HG03060 (cell line): ENCODE results near the gene CYP2W1.
"Not testable (repeated sequence)": the region's sequence is repeated elsewhere in the genome, so short reads cannot be mapped to it uniquely, and the experiment has no call there.

ENCODE experiments used
- ATAC-seq: cut with Tn5 transposase; IDR thresholded peaks from one replicate; pipeline ENCODE4 v1.9.1; 2021; ENCODE audit warnings: low read depth, moderate number of reproducible peaks; ENCODE audit not compliant: unreplicated experiment

Gene CYP2W1

DNA sequence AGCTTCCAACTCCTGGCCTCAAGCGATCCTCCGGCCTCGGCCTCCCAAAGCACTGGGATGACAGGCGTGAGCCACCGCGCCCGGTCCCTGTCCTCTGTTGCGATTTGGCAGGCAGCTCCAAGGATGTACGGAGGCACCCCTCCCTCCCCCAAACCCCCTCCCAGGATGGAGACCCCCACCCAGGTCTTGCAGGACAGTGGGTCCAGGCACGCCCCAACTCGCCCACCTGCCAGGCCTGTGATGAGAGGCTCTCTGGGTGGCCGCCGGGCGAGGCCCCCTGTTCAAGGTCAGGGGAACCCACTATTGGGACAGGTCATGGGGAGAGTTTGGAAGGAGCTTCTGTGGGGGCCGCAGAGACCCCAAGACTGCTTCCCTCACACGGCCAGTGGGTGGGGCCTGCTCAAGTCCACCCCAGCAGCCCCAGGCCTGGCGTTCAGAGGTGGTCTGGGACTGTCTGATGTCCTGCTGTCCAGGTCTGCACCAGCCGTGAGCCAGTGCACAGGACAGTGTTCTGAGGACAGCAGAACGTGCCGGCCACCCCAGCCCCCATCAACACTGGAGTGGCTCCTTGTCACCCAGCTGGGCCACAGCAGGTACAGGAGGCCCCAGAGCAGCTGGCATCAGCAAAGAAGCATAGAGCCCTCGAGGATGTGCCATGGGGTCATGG is 31.0 kb upstream of the CYP2W1 start:
- no peak for ATAC-seq

DNA sequence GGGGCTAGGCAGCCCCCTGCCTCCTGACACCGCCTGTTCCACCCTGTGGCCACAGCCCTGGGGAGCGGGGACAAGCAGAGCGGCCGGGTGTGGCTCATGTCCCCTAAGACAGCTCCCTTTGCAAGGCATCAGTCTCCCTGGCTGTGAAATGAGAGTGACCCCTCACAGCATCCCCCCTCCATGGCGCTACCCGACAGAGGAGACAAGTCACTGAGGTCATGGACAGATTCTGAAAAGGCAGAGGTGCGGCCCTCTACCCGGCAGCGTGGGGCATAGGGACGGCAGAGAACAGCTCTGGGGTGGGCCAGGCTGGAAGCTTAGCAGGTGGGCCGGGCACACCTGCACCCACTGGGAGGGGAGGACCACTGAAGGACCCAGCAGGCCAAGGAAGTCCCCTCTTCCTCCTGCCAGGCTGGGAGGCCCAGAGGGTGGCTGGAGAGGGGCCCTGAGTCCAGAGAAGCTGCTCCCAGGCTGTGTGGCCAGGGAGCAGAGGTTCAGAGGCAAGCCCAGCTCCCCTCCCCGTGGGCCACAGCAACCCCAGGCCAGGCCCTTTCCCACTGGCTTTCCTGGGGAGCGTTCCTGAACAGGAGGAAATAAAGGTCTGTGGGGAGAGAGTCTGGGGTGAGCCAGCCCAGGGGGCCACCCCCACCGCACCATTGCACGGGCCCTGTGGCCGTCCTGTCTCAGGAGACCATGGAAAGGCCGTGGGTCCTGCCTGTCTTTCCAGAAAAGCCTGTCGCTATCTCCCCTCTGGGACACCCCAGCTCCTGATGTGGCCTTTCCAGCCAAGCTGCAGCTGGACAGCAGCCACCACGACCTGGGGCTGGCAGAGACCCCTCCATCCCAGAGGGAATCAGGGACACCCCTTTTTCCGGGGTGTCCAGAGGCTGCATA is 30.2 kb upstream of the CYP2W1 start:
- no peak for ATAC-seq

DNA sequence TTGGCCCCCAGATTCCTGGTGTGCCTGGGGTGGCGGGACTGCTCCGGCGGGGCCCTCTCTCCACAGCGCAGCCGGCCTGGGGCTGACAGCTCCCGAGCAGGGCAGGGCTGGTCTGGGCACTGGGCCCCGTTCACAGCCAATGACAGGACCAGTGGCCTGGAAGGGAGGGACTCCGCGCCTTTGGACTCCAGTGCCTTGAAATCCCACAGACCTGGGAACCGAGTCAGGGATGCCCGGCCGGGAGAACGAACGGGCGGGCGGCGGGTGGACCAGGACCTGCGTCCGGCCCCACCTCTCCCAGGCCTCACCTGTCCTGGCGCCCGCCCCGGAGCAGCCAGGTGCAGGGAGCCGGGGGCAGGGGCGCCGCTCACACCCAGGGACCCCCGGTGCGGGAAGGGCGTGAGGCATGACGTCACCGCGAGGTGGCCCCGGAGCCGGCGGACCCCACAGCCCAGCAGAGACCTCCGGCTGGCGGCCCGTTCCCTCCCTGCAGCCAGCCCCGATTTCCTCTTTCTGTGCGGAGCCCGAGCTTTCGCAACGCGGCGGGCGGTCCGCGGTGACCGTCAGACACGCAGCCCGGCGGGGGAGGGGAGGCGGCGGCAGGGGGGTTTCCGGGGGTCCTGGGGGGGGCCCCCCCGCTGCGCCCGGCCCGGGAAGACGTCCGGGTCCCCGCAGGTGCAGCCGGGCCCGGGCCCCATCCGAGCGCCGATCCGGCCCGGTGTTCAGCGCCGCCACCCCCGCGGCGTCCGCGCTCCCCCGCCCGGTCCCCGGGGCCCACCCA is 29.2 kb upstream of the CYP2W1 start:
- no peak for ATAC-seq

DNA sequence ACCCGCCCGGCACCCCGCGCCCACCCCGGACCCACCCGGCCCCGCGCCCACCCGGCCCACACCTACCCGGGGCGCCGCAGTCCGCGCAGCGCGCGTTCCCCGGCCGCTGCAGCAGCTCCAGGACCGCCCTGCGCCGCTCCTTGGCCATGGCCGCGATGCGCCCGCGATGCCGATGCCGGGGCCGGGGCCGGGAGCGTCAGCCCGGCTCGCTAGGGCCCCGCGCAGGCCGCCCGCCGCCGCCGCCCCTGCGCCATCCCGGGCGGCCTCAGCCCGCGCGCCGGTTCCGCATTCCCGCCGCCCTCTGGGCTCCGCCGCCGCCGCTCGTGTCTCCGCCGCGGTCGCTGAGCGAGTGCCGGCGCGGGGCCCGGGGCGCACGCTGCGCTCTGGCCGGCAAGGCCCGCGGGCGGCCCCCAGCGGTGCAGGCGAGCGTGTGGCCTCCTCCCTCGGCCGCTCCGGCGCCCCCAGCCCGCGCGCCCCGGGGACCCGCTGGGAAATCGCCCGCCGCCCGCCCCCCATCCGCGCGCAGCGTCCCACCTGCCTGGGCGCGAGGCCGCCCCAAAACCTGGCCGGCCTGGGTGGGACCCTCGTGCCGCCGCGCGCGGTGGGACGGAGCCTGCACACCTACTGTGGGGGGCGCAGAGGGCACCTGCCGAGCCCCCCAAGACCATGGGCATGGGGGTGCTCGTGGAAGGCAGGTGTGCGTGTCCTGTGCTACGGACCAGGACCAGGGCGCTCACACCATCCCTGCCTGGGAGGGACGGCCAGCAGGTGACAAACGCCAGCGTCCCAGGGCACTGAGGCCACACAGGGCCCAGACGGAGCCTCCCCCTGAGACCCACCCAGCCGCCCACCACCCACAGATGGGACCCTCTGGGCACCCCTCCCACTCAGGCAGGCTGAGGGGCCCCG is 28.4 kb upstream of the CYP2W1 start, which contains the start of gene ADAP1:
ADAP1 (minus strand) TSS at position 351 of the 909 bp plus-strand sequence; CDS start at position 148, 203 bp downstream.
- ATAC-seq, result no peak

DNA sequence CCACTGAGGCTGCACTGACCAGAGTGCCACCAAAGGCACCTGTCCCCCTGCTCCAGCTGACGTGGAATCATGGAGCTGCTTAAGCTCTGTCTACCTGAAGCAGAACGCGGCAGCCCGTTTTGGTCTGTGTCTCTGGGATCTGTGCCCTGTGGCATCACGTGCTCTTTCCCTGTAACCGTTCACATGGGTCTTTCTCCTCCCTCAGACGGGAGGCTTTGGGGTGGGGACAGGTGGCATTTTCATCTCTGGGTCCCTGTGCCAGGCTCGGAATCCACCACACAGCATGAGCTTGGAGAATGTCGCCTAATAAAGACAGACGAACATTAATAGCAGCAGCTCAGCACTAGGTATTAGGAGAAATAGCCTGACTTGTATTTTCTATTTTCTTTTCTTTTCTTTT is 26.9 kb upstream of the CYP2W1 start:
- no peak for ATAC-seq

DNA sequence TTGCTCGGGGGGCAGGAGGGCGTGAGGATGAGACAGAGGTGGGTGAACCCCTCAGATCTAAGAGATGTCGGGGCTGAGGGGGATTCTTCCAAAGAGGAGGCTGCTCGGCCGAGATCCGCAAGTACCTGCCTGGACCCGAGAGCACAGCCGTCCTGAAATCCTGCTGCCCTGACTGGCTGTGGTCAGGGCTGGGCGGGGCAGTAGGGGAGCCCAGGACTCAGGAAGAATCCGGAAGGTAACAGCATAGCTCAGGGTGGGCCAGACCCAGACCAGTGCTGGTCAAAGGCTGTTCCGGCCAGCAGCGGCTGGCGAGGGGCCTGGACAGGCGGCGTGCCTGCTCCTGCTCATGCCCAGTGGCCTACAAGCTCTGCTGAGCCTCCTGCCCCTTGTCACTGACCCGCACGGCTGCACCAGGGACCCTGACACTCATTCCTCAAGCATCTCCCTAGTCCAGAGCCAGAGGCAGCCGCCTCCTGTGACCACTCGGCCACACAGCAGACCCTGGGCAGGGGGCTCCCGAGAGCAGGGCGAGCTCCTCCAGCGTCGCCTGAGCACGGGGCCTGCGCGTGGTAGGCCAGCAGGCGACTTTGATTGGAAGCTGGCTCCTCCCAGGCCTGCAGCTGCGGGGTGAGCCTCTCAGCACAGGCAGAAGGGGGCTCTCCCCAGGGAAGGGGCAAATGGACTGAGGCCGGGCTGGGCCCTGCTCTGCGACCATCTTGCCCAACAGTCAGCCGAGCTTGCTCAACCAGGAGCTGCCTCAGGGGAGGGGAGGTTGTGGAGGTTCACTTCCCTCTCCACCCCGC is 25.4 kb upstream of the CYP2W1 start:
- ATAC-seq, result no peak

DNA sequence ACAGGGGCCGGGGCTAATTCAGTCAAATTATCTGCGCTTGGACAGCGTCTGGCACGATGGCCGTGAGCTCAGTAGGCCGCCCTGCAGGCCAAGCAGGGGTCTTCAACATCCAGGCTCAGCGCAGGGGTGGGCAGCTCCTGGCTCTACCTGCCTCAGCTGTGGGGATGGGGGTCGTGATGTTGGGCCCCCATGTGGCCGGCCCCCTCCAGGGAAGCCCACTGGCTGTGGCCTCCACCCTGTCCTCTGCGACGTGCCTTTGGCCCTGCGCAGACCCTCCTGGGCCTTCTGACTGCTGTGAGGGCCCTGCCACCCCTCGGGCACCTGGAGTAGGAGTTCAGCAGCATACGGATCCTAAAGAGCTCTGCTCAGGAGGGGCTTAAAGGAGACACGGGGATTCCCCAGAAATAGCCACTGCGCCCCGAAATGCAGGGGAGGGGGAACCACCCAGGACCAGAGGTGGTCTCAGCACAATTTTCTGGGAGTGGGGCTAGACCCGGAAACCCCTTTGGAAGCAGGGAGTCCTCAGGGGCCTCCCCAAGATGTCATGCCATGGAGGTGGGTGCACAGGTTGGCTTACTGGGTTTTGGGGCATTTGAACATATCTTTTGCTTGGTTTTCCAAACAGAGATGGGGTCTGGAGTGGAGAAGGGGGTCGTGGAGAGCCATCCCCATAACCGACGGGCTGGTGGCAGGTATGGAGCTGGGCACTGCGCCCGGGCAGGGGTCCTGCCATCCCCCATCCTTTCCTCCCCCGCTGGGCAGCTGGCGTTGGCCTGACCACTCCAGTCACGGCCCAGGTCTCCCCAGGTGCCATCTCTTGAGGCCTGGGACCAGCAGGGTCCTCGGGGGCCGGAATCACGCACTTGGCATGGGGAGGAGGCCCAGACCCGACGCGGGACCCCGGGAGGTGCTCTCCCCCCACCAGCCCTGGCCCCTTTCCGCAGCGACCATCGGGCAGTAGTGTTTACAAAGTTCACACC is 24.5 kb upstream of the CYP2W1 start:
- no peak for ATAC-seq

DNA sequence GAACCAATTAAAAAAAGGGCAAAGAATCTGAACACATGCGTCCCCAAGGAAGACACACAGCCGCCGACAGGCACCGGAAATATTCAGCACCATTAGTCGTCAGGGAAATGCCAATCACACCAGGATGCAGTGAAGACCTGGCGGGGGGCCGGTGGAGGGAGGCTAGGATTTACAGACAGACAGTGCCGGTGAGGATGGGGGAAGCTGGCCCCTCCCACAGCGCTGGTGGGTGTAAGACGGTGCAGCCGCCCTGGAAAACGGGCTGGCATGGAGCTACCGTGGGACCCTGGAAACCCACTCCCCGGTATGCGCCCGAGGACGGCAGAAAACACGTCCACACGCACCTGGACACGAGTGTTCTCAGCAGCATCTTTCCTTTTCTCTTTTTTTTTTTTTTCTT is 23.7 kb upstream of the CYP2W1 start:
- no peak for ATAC-seq

DNA sequence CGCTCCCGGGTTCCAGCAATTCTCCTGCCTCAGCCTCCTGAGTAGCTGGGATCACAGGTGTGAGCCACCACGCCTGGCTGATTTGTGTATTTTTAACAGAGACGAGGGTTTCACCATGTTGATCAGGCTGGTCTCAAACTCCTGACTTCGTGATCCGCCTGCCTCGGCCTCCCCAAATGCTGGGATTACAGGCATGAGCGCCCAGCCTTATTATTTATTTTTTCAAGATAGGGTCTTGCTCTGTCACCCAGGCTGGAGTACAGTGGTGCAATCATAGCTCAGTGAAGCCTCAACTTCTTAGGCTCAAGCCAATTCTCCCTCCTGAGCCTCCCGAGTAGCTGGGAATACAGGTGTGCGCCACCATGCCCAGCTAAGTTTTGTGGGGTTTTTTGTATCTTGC is 23.2 kb upstream of the CYP2W1 start:
- not testable (repeated sequence) for ATAC-seq

DNA sequence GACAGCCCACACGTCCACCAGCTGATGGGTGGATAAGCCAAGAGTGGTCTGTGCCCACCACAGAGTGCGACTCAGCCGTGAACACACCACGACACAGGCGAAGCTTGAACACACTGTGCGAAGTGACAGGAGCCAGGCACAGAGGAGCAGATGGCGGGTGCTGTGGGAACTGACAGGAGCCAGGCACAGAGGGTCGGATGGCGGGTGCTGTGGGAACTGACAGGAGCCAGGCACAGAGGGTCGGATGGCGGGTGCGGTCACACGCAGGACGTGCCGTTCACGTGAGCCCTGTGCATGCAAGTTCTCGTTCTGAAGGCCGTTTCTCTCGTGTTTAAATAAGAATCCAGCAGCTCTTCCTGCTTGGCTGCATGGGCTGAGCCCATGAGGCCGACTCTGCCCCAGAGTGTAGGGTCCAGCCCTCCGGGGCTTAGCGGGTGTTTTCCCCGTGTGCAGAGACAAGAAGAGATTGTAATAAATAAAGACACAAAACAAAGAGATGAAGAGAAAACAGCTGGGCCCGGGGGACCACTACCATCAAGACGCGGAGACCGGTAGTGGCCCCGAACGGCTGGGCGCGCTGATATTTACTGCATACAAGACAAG is 22.6 kb upstream of the CYP2W1 start:
- no peak for ATAC-seq

DNA sequence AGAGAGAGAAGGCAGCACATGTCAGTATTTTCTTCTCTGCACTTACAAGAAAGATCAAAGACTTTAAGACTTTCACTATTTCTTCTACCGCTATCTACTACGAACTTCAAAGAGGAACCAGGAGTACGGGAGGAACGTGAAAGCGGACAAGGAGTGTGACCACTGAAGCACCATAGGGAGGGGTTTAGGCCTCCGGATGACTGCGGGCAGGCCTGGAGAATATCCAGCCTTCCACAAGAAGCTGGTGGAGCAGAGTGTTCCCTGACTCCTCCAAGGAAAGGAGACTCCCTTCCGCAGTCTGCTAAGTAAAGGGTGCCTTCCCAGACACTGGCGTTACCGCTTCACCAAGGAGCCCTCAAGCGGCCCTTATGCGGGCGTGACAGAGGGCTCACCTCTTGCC is 22.0 kb upstream of the CYP2W1 start:
- ATAC-seq, result not testable (repeated sequence)

DNA sequence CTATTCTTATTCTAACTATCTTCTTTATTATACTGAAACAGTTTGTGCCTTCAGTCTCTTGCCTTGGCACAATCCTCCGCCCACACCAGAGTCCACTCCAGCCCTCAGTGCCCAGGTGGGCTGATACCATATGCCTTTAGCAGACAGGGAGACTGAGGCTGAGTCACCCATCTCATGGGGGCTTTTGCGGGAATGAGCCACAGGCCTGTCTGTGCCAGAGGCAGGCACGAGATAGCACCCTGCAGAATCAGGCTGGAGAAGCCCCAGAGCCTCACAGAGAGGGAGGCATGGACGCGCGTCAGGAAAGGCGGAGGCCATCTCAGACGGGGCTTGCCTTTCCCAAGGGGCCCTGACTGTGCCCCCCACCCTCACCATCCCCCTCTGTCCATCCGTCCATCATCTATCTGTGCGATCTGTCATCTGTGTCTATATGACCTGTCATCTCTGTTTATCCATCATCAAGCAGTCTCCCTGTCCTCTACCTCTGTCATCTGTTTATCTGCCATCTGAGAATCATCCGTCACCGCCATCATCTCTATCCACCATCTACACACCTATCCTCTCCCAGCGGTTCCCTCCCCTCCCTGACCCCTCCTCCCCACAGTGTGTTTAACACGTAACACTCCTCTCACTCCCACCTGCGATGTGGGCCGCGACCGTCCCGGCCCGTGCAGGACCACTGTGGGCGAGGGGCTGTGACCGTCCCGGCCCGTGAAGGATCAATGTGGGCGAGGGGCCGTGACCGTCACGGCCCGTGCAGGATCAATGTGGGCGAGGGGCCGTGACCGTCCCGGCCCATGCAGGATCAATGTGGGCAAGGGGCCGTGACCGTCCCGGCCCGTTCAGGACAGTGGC is 21.2 kb upstream of the CYP2W1 start:
- ATAC-seq, result no peak

DNA sequence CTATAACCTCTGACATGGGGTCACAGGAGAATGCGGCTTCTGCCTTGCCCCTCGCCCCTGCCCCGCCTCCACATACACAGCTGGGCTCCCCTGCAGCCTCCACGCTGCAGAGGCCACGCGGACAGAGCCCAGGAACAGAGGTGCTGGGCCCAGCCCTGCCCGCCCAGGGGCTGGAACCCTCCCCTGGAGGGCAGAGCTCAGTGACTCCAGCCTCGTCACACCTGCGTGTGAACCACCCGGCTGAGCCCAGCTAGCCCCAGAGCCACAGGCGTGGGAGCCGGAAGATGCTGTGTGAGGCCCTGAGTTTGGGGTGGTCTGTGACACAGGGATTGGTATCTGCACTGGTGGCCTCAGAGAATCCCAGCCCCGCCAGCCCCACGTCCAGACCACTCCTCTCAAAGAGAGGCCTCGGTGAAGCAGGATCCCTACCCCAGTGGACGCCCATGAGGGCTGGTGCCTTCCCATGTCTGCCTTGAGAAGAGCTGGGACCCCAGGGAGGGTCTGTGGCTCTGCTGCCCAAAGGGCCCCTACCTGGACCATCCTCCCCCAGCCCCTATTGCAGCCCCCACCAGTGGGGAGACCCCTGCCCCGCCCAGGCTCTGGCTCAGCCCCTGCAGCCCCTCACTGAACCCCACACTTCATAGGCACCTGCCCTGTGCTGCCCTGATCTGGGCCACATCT is 20.4 kb upstream of the CYP2W1 start:
- no peak for ATAC-seq

DNA sequence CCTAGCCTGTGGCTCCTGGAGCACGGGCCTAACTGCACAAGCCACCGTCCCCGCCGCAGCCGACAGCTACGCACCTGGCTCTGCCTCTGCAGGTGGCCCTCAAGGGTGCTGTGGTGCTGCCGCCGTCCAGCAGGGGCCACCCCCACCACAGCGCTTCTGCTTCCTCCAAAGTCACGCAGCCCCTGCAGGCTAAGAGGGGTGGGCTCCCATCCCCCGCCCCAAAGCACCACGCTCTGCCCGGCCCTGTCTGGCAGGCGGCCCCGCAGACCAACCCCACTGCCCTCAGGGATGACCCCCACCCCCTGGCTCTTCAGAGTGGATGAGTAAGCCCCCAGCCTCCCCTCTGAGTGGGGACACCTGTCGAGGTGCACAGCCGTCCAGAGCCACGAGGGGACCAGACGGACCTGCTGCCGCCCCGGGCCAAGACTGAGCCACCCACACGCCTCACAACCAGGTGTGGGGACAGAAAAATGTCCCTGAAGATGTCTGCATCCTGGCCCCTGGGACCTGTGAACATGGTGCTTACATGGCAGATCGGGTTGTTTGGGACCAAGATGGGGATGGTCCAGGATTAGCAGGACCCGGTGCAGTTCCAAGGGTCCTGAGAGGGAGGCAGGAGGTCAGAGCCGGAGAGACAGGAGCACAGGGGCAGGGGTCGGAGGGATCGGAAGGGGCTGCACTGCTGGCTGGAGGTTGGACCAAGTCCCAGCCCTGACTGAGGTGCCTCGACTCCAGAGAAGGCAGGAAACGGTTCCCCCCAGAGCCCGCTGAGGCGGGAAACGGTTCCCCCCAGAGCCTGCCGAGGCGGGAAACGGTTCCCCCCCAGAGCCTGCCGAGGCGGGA is 19.5 kb upstream of the CYP2W1 start:
- ATAC-seq, result no peak
